ENCODE measurements around the gene NIBAN1. TPM values are rescaled to one million over a fixed set of nuclear protein-coding genes. Genes with fewer than 3 reads are reported as not detected.

NIBAN1 gene
- total RNA-seq, 2 donors from 2014 or later, result 23.7 to 58.8 TPM

GRCh38 chr1:184986250-184986649 is 11.9 kb upstream of the NIBAN1 start:
- no peaks in the 10 kb centered on the region for H3K9me3 Mint-ChIP-seq
- ATAC-seq (replicated peaks), result no peak
- peaks cover 5% of the 10 kb centered on the region for H3K27me3 Mint-ChIP-seq
- no peak overlapping the region for H3K4me3 Mint-ChIP-seq
- H3K36me3 Mint-ChIP-seq (ENCODE audit: low read depth), result no peaks in the 10 kb centered on the region
- H3K27ac Mint-ChIP-seq, result no peak overlapping the region
- no peaks in the 10 kb centered on the region for H3K4me1 Mint-ChIP-seq

- no peak overlapping the region for H3K27ac Mint-ChIP-seq
- no peaks in the 10 kb centered on the region for H3K4me1 Mint-ChIP-seq
- H3K9me3 Mint-ChIP-seq, result no peaks in the 10 kb centered on the region
These were observed 8.0 kb upstream of the NIBAN1 start for GRCh38 chr1:184982002-184982954.

GRCh38 chr1:184980726-184981125 is 6.4 kb upstream of the NIBAN1 start:
- Mint-ChIP-seq H3K27me3 (peaks cover 5% of the 10 kb centered on the region), H3K27ac (no peak overlapping the region), H3K9me3 (no peaks in the 10 kb centered on the region), H3K36me3 (ENCODE audit: low read depth) (no peaks in the 10 kb centered on the region), H3K4me3 (no peak overlapping the region), H3K4me1 (peaks cover under 1% of the 10 kb centered on the region)
- no peak for ATAC-seq (replicated peaks)

More at GRCh38 chr1:184982002-184982954, 8.0 kb upstream of the NIBAN1 start:
- H3K27me3 Mint-ChIP-seq, result peaks cover 5% of the 10 kb centered on the region
- H3K4me3 Mint-ChIP-seq, result no peak overlapping the region
- H3K36me3 Mint-ChIP-seq (ENCODE audit: low read depth), result no peaks in the 10 kb centered on the region
- ATAC-seq (replicated peaks), result peak; percentile 100

GRCh38 chr1:184975208-184975870 is 1.0 kb upstream of the NIBAN1 start:
- H3K27ac Mint-ChIP-seq, result peak overlapping the region; percentile 46
- H3K4me1 Mint-ChIP-seq, result peaks cover 14% of the 10 kb centered on the region
- H3K27me3 Mint-ChIP-seq, result peaks cover 4% of the 10 kb centered on the region
- no peak for ATAC-seq (replicated peaks)
- peaks cover 12% of the 10 kb centered on the region for H3K36me3 Mint-ChIP-seq (ENCODE audit: low read depth)
- peak overlapping the region; percentile 89 for H3K4me3 Mint-ChIP-seq
- no peaks in the 10 kb centered on the region for H3K9me3 Mint-ChIP-seq

- Mint-ChIP-seq H3K27ac (peak overlapping the region; percentile 81), H3K27me3 (peaks cover 4% of the 10 kb centered on the region), H3K4me3 (peak overlapping the region; percentile 89), H3K36me3 (ENCODE audit: low read depth) (peaks cover 15% of the 10 kb centered on the region), H3K9me3 (no peaks in the 10 kb centered on the region), H3K4me1 (peaks cover 18% of the 10 kb centered on the region)
- ATAC-seq (replicated peaks), result no peak
These were observed 468 bp upstream of the NIBAN1 start for GRCh38 chr1:184974837-184975115.

GRCh38 chr1:184973272-184974055 is 844 bp downstream of the NIBAN1 start:
- peaks cover 27% of the 10 kb centered on the region for H3K4me1 Mint-ChIP-seq
- peak overlapping the region; percentile 89 for H3K4me3 Mint-ChIP-seq

GRCh38 chr1:184972315-184973055 is 1.8 kb downstream of the NIBAN1 start:
- Mint-ChIP-seq H3K36me3 (ENCODE audit: low read depth) (peaks cover 15% of the 10 kb centered on the region), H3K4me1 (peaks cover 27% of the 10 kb centered on the region), H3K27ac (peak overlapping the region; percentile 97), H3K27me3 (peaks cover 4% of the 10 kb centered on the region), H3K9me3 (no peaks in the 10 kb centered on the region), H3K4me3 (peak overlapping the region; percentile 89)
- ATAC-seq (replicated peaks), result peak; percentile 34

More at GRCh38 chr1:184973272-184974055, 844 bp downstream of the NIBAN1 start:
- peak overlapping the region; percentile 97 for H3K27ac Mint-ChIP-seq
- ATAC-seq (replicated peaks), result peak; percentile 78
- peaks cover 4% of the 10 kb centered on the region for H3K27me3 Mint-ChIP-seq
- no peaks in the 10 kb centered on the region for H3K9me3 Mint-ChIP-seq
- peaks cover 15% of the 10 kb centered on the region for H3K36me3 Mint-ChIP-seq (ENCODE audit: low read depth)

- no peaks in the 10 kb centered on the region for H3K9me3 Mint-ChIP-seq
- H3K4me1 Mint-ChIP-seq, result peaks cover 33% of the 10 kb centered on the region
- peaks cover 4% of the 10 kb centered on the region for H3K27me3 Mint-ChIP-seq
- H3K27ac Mint-ChIP-seq, result peak overlapping the region; percentile 97
- peaks cover 21% of the 10 kb centered on the region for H3K36me3 Mint-ChIP-seq (ENCODE audit: low read depth)
- H3K4me3 Mint-ChIP-seq, result peak overlapping the region; percentile 89
- ATAC-seq (replicated peaks), result no peak
These were observed 2.6 kb downstream of the NIBAN1 start for GRCh38 chr1:184971522-184972265.

- Mint-ChIP-seq H3K27ac (peak overlapping the region; percentile 76), H3K4me1 (peaks cover 34% of the 10 kb centered on the region), H3K27me3 (peaks cover 4% of the 10 kb centered on the region), H3K36me3 (ENCODE audit: low read depth) (peaks cover 24% of the 10 kb centered on the region), H3K9me3 (no peaks in the 10 kb centered on the region), H3K4me3 (peak overlapping the region; percentile 89)
- no peak for ATAC-seq (replicated peaks)
These were observed 3.6 kb downstream of the NIBAN1 start for GRCh38 chr1:184970691-184971161.

- H3K9me3 Mint-ChIP-seq, result no peaks in the 10 kb centered on the region
- no peaks in the 10 kb centered on the region for H3K27me3 Mint-ChIP-seq
- H3K36me3 Mint-ChIP-seq (ENCODE audit: low read depth), result peaks cover 41% of the 10 kb centered on the region
- H3K4me1 Mint-ChIP-seq, result peaks cover 30% of the 10 kb centered on the region
- H3K4me3 Mint-ChIP-seq, result no peak overlapping the region
- H3K27ac Mint-ChIP-seq, result peak overlapping the region; percentile 26
- ATAC-seq (replicated peaks), result no peak
These were observed 7.3 kb downstream of the NIBAN1 start for GRCh38 chr1:184966989-184967388.

- ATAC-seq (replicated peaks), result no peak
- Mint-ChIP-seq H3K9me3 (no peaks in the 10 kb centered on the region), H3K27ac (no peak overlapping the region), H3K4me1 (peaks cover 37% of the 10 kb centered on the region), H3K27me3 (no peaks in the 10 kb centered on the region), H3K36me3 (ENCODE audit: low read depth) (peaks cover 49% of the 10 kb centered on the region), H3K4me3 (no peak overlapping the region)
These were observed 8.1 kb downstream of the NIBAN1 start for GRCh38 chr1:184965944-184966860.

- Mint-ChIP-seq H3K4me1 (peaks cover 36% of the 10 kb centered on the region), H3K27ac (no peak overlapping the region), H3K9me3 (no peaks in the 10 kb centered on the region), H3K27me3 (no peaks in the 10 kb centered on the region), H3K4me3 (no peak overlapping the region), H3K36me3 (ENCODE audit: low read depth) (peaks cover 49% of the 10 kb centered on the region)
- no peak for ATAC-seq (replicated peaks)
These were observed 8.9 kb downstream of the NIBAN1 start for GRCh38 chr1:184965439-184965838.

Data from activated T-helper 17 cell treated with anti-CD3 and anti-CD28 coated beads, Interleukin-2, amount 50 U/mL, for 72 hours (primary cell).